Stimulated activated CD4-positive, alpha-beta T cell treated with anti-CD3 and anti-CD28 coated beads, Interleukin-15, amount 100 ng/mL, for 48 hours (primary cell): ENCODE measurements around the gene TYW1.
A peak's percentile ranks its signal among the peaks of the same experiment; 100 is the strongest.
"Not testable (repeated sequence)": the region's sequence is repeated elsewhere in the genome, so short reads cannot be mapped to it uniquely, and the experiment has no call there.

Experiments used
- DNase-seq, 2 donors: peaks; one replicate each; pipeline ENCODE4 v3.0.0-alpha.2; 2020; ENCODE audit warnings: low read depth in 2 of 2

TYW1 gene

GRCh38 chr7:66994051-66994450 lies 2.6 kb upstream of the TYW1 start:
- DNase-seq = not testable (repeated sequence)

DNA sequence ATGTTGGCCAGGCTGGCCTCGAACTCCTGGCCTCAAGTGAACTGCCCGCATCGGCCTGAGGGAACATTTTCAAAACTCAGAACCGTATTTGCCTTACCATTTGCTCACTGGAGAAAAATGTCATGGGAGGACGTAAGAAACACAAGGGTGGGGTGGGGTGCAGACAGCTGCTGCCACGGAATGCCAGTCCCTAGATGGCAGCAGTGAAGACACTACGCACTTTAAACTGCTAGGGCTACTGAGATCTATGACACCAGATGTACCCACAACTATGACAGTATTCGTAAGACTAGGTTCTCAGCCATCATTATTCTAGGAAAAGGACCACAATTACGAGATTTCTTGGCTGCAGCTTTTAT lies 2.0 kb upstream of the TYW1 start:
- peak in 1 of 2 donors; percentile 27 for DNase-seq

DNA sequence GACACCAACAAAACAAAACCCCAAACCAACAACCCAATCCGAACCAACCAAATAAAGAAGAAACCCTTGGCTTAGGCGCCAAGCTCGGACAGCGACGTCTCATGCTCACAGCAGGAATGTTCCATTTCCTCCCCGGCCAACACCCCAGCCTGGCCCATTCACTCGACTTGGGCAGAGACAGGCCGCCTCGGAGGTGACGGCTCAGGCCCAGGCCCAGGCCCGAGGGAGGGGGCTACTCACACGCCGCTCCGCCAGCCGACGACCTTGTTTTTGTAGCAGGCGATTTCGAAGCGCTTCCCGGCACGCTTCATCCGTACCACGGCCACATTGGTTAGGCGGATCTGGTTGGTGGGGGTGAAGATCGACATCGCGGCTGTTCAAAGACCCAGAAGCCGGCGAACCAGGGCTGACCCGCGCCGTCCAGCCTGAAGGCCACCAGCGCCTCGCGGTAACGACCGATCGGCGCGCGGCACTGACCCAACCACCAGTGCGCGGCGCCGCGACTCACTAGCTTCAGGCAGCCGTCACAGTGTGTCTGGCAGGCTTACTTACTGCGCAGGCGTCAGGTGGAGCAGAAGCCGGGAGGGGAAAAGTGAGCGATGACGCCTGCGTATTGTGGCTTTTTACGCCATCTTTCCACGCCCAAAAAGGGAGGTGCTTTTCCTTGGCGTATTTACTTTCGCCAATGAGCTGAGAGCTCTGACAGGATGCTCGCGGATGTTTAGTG lies 1.4 kb upstream of the TYW1 start, which contains the start of gene SBDS:
Gene SBDS, minus strand, starts transcription at position 537 of the 727 bp plus-strand sequence. Its CDS starts 169 bp downstream, at position 368.
- DNase-seq = peak; percentile 90

GRCh38 chr7:67000601-67001258 lies 4.1 kb downstream of the TYW1 start:
- not testable (repeated sequence) for DNase-seq

DNA sequence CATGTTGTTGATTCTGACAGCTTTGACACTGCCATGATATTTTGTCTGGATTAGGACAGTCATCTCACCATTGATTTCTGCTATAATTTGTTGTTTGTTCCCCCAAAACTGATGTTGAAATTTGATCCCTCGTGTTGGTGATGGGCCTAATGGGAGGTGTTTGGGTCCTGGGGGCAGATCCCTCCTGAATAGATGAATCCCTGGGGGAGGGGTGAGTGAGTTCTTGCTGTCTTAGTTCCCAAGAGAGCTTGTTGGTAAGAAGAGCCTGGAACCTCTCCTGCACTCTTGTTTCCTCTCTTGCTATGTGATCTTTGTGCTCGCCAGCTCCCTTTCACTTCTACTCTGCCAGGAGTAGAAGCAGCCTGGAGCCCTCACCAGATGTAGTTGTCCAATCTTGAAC lies 7.5 kb downstream of the TYW1 start:
- DNase-seq = not testable (repeated sequence)

GRCh38 chr7:67006965-67007364 lies 10.3 kb downstream of the TYW1 start:
- DNase-seq = no peak

GRCh38 chr7:67008260-67008659 lies 11.6 kb downstream of the TYW1 start:
- DNase-seq = no peak

- not testable (repeated sequence) for DNase-seq
Measured at GRCh38 chr7:67009677-67010076, 13.0 kb downstream of the TYW1 start.

DNA sequence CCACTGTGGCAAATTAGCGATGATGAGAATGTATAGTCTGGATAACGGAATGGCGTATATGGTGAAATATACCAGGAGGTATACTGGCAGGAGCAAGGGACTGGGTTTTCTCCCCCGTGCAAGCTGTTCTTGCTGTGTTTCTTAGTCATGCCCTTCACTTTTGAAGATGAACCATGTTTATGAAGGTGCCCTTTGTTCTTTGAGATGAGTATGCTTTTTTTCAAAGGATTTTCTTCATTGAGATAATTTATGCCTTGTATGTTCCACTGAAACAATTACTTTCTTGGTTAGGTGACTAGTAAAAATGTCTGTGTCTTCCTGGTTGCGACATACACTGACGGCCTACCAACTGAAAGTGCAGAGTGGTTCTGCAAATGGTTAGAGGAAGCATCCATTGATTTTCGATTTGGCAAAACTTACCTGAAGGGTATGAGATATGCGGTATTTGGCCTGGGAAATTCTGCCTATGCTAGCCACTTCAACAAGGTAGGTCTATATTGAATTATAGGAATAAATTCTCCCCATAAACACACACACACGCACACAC lies 17.5 kb downstream of the TYW1 start:
- not testable (repeated sequence) for DNase-seq

DNA sequence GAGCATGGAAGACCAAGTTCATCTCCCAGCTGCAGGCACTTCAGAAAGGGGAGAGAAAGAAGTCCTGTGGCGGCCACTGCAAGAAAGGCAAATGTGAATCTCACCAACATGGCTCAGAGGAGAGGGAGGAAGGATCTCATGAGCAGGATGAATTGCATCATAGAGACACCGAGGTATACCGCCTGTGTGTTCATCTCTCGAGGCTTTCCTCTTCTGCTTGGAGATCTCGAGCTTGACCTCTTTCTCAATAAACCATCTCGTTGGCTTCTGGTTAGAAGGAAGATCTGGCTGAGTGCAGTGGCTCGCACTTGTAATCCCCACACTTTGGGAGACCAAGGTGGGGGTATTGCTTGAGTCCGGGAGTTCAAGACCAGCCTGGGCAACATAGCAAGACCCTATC lies 21.3 kb downstream of the TYW1 start:
- DNase-seq = not testable (repeated sequence)

- no peak for DNase-seq
Measured at GRCh38 chr7:67018940-67019339, 22.3 kb downstream of the TYW1 start.

DNA sequence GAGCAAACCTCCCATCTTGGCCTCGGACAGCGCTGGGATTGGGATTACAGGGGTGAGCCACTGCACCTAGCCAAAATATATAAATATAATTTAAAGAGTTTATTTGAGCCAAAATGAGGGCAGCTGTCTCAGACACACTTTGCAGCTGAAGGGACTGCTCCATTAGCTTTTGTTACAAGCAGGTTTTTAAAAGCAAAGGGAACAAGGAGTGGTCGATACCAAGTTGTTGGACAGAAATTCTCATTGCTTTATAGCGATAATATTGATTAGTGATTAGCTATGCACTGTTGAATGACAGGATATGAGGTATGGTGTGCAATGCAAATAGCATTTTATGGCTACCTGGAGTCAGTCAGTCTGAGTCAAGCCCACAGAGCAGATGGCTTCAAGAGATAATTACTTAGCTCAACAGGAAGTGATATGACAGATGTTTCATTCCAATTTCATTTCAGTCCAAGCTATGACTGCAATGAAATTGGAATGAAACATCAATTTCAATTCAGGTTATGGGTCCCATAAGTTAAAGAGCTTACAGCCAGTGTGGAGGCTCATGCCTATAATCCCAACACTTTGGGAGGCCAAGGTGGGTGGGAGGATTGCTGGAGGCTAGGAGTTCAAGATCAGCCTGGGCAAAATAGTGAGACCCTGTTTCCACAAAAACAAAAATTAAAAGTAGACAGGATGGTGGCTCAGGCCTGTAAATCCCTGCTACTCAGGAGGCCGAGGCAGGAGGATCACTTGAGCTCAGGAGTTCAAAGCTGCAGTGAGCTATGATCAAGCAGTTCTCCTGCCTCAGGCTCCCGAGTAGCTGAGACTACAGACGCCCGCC lies 23.1 kb downstream of the TYW1 start:
- peak in 1 of 2 donors; percentile 2 for DNase-seq

DNA sequence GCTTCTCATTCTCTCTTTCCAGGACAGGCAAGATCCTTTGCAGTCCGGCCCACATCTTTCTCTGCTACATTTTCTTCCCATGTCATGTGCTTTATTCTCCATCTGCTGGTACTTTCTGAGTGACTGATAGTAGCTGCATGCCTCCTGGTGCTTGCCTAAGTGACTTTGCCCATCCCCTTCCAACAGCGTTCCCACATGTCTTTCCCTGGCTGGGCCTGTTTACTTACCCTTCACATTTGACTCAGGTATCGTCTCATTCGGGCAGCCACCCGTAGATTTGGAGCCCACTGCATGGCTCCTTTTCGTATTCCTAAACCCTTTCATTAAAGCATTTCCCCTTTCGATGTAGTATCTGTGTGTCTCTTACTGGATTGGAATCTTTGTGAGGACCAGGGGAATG lies 24.6 kb downstream of the TYW1 start:
- DNase-seq = no peak

- DNase-seq = no peak
Measured at GRCh38 chr7:67022511-67022910, 25.9 kb downstream of the TYW1 start.

- not testable (repeated sequence) for DNase-seq
Measured at GRCh38 chr7:67025459-67025858, 28.8 kb downstream of the TYW1 start.

DNA sequence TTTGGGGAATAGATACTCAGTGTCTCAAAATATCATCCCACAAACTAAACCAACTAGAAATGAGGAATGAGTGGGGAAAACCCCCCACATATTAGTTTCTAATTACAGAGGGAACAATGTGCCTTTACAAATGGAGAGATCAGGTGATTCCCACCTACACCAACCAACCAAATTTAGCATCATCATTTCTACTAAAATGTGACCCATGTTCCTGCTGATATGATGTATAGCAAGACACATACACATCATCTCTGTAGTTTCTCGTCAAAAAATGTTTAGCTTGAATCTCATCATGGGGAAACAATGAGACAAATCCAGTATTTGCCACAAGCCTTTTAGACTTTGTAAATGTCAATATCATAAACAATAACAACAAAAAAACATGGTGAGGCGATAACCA lies 35.1 kb downstream of the TYW1 start:
- not testable (repeated sequence) for DNase-seq

GRCh38 chr7:67033251-67033650 lies 36.6 kb downstream of the TYW1 start:
- no peak for DNase-seq

GRCh38 chr7:67036432-67037395 lies 40.1 kb downstream of the TYW1 start:
- not testable (repeated sequence) for DNase-seq

DNA sequence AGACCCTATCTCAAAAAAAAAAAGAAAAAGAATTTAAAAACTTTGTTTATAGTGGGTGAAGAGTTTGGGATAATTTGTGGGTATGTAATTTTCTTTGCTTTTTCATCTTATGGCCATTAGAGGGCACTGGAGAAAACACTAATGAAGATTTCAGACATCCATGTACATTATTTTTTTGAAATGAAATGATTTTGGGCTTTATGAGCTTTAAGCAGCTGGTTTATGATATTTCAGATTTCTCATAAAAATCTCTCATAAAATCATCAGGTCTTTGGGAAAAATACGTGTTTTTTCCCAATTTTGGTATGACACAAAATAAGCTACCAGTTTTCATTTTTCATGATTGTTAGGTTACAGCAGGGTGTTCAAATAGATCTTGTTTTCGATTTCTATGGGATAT lies 44.2 kb downstream of the TYW1 start:
- not testable (repeated sequence) for DNase-seq

GRCh38 chr7:67042781-67043558 lies 46.3 kb downstream of the TYW1 start:
- not testable (repeated sequence) for DNase-seq
